Type B pancreatic cell (in vitro differentiated cells): ENCODE results near the gene TUBGCP5. TPM values are rescaled to one million over a fixed set of nuclear protein-coding genes. Genes with fewer than 3 reads are reported as not detected.

Experiments used
- DNase-seq: peaks from one replicate; pipeline ENCODE4 v3.0.0; 2021; ENCODE audit warnings: mixed read lengths; ENCODE audit not compliant: unreplicated experiment; ENCODE audit errors: extremely low spot score
- H3K27ac Mint-ChIP-seq: 2 replicates; pipeline ENCODE4 v1.8.0; 2021; ENCODE audit warnings: mild to moderate bottlenecking, mixed read lengths
- H3K27me3 Mint-ChIP-seq: 2 replicates; pipeline ENCODE4 v1.8.0; 2021; ENCODE audit warnings: mixed read lengths
- H3K36me3 Mint-ChIP-seq: 2 replicates; pipeline ENCODE4 v1.8.0; 2021; ENCODE audit warnings: mixed read lengths
- H3K4me1 Mint-ChIP-seq: one replicate; pipeline ENCODE4 v1.8.0; 2021; ENCODE audit warnings: mixed read lengths; ENCODE audit not compliant: unreplicated experiment
- H3K4me3 Mint-ChIP-seq: 2 replicates; pipeline ENCODE4 v1.8.0; 2021; ENCODE audit warnings: mild to moderate bottlenecking, mixed read lengths
- H3K9me3 Mint-ChIP-seq: 2 replicates; pipeline ENCODE4 v1.8.0; 2021; ENCODE audit warnings: mixed read lengths
- total RNA-seq: library from RNA; stranded (reverse); gene quantifications from 2 replicates; pipeline ENCODE4 v1.2.1, GENCODE V29; 2021; ENCODE audit warnings: low replicate concordance
- TF ChIP-seq, protein P1 (sequence below): fragments of 200-600 bp; sonication (generic); conservative IDR thresholded peaks from 2 replicates; pipeline ENCODE4 v1.5.0; 2021; ENCODE audit warnings: antibody characterized with exemption, mild to moderate bottlenecking

The TUBGCP5 gene
- total RNA-seq, 1 donor from 2014 or later: 24.6 TPM

DNA sequence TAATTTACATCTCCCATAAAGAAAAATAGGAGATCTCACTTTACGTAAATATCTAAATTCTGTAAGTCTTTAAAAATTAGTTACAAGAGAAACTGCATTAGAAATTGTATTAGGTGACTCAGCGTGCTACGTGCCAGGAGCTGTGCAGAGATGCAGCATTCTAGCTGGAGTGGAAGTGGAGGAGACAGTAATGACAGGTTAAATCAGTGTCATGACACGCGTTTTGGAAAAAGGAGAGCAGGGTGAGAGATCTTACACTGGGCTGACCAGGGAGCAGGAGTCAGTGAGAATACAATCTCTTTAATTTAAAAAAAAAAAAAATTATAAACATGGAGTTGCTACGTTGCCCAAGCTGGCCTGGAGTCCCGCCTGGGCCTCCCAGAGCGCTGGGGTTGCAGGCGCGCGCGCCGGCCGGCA lies 635 bp downstream of the TUBGCP5 start:
- Mint-ChIP-seq H3K4me1 (peaks cover 4% of the 10 kb centered on the region), H3K9me3 (no peaks in the 10 kb centered on the region), H3K36me3 (peaks cover 18% of the 10 kb centered on the region), H3K27ac (peak overlapping the region; percentile 94), H3K4me3 (peak overlapping the region; percentile 97), H3K27me3 (no peaks in the 10 kb centered on the region)
- no peak for DNase-seq
- TF ChIP-seq, protein P1, sequence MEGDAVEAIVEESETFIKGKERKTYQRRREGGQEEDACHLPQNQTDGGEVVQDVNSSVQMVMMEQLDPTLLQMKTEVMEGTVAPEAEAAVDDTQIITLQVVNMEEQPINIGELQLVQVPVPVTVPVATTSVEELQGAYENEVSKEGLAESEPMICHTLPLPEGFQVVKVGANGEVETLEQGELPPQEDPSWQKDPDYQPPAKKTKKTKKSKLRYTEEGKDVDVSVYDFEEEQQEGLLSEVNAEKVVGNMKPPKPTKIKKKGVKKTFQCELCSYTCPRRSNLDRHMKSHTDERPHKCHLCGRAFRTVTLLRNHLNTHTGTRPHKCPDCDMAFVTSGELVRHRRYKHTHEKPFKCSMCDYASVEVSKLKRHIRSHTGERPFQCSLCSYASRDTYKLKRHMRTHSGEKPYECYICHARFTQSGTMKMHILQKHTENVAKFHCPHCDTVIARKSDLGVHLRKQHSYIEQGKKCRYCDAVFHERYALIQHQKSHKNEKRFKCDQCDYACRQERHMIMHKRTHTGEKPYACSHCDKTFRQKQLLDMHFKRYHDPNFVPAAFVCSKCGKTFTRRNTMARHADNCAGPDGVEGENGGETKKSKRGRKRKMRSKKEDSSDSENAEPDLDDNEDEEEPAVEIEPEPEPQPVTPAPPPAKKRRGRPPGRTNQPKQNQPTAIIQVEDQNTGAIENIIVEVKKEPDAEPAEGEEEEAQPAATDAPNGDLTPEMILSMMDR: no peak

DNA sequence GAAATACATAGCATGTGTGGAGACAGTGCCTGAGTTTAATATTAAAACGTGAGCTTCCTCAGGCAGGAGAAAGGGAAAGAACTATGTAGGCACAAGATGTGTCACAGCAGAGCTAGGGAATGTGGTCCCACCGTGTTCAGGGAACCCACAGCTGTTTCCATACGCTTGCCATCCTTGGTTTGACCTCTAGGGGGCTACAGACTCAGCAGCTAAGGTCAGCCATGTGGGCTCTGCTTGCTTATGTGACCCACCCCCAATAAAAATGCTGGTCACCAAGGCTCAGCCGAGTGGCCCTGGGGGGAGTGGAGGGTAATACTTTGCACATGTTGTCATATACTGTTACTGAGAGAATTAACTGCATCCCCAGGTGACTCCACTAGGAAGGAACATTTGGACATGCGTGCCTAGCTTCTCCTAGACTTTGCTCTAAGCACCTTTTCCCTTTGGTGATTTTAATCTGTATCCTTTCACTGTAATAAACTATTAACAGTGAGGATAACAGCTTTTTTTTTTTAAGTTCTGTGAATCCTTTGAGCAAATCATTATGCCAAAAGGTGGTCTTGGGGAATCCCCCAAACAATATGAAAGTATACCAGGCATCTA lies 3.3 kb downstream of the TUBGCP5 start:
- DNase-seq: no peak
- Mint-ChIP-seq H3K9me3 (no peaks in the 10 kb centered on the region), H3K4me3 (no peak overlapping the region), H3K36me3 (peaks cover 25% of the 10 kb centered on the region), H3K27me3 (no peaks in the 10 kb centered on the region), H3K4me1 (peaks cover 4% of the 10 kb centered on the region), H3K27ac (no peak overlapping the region)
- TF ChIP-seq, protein P1: peak; percentile 84

- no peak overlapping the region for H3K4me3 Mint-ChIP-seq
- H3K4me1 Mint-ChIP-seq: no peaks in the 10 kb centered on the region
- H3K9me3 Mint-ChIP-seq: no peaks in the 10 kb centered on the region
- DNase-seq: no peak
- H3K36me3 Mint-ChIP-seq: peaks cover 25% of the 10 kb centered on the region
- TF ChIP-seq, protein P1: no peak
- H3K27me3 Mint-ChIP-seq: no peaks in the 10 kb centered on the region
- H3K27ac Mint-ChIP-seq: no peak overlapping the region
Measured at GRCh38 chr15:23033979-23034378, 5.4 kb downstream of the TUBGCP5 start.

GRCh38 chr15:23026218-23026617 lies 13.2 kb downstream of the TUBGCP5 start:
- H3K36me3 Mint-ChIP-seq: peaks cover 15% of the 10 kb centered on the region
- no peak overlapping the region for H3K27ac Mint-ChIP-seq
- H3K4me3 Mint-ChIP-seq: no peak overlapping the region
- H3K27me3 Mint-ChIP-seq: no peaks in the 10 kb centered on the region
- H3K9me3 Mint-ChIP-seq: no peaks in the 10 kb centered on the region
- TF ChIP-seq, protein P1: no peak
- no peak for DNase-seq
- no peaks in the 10 kb centered on the region for H3K4me1 Mint-ChIP-seq

GRCh38 chr15:23022156-23022555 lies 17.2 kb downstream of the TUBGCP5 start:
- Mint-ChIP-seq H3K4me1 (no peaks in the 10 kb centered on the region), H3K27ac (no peak overlapping the region), H3K4me3 (no peak overlapping the region), H3K27me3 (no peaks in the 10 kb centered on the region), H3K36me3 (peaks cover 10% of the 10 kb centered on the region), H3K9me3 (no peaks in the 10 kb centered on the region)
- no peak for DNase-seq
- TF ChIP-seq, protein P1: no peak
